Cardiac septum (tissue), 1 donor: ENCODE results near the gene STAT3. TPM values are rescaled to one million over a fixed set of nuclear protein-coding genes. Genes with fewer than 3 reads are reported as not detected.
A peak's percentile ranks its signal among the peaks of the same experiment; 100 is the strongest.
"Not testable (repeated sequence)": the region's sequence is repeated elsewhere in the genome, so short reads cannot be mapped to it uniquely, and the experiment has no call there.

Experiments
- DNase-seq: peaks from one replicate; pipeline ENCODE4 v3.0.0-alpha.2; 2020; ENCODE audit warnings: low spot score
- intact Hi-C: fragments of 100-400 bp; cut with DNase I; formaldehyde crosslinking; loops from one replicate; pipeline ENCODE4 v1.14.0; 2022
- total RNA-seq: library from RNA; stranded (reverse); fragmentation: NEBNext Ultra II Directional; extraction: Animal tissue kit (Norgen Biotek cat#: 25700); gene quantifications from one replicate; pipeline ENCODE4 v1.2.1, GENCODE V29; 2021
- donor health status: DM: no; HTN: no; CAD: no.

The STAT3 gene
- total RNA-seq, 1 donor from 2014 or later = 159 TPM

- DNase-seq = no peak
- intact Hi-C loops = no loop called here
These were observed 23.1 kb upstream of the STAT3 start for GRCh38 chr17:42411361-42411760.

- DNase-seq = no peak
- intact Hi-C loops = no loop called here
These were observed 22.1 kb upstream of the STAT3 start for GRCh38 chr17:42410319-42410685.

- intact Hi-C loops = loop anchor here (2.0 to 5.0 kb wide), 2 partner anchors 13 to 108 kb away; partner anchors contain the start of gene CAVIN1
- DNase-seq = no peak
These were observed 21.5 kb upstream of the STAT3 start for GRCh38 chr17:42409523-42410318.

GRCh38 chr17:42408061-42408460 lies 19.8 kb upstream of the STAT3 start:
- intact Hi-C loops = loop anchor here (2.0 to 5.0 kb wide), 2 partner anchors 15 to 109 kb away; partner anchors contain the start of gene CAVIN1
- DNase-seq = peak; percentile 80

GRCh38 chr17:42407289-42407836 lies 19.1 kb upstream of the STAT3 start:
- peak; percentile 89 for DNase-seq
- intact Hi-C loops = loop anchor here (2.0 to 5.0 kb wide), 3 partner anchors 19 to 110 kb away; partner anchors contain the start of gene STAT3

- intact Hi-C loops = loop anchor here (2.0 to 5.0 kb wide), 3 partner anchors 18 to 111 kb away; partner anchors contain the start of gene STAT3
- DNase-seq = no peak
These were observed 18.5 kb upstream of the STAT3 start for GRCh38 chr17:42406615-42407288.

GRCh38 chr17:42405963-42406495 lies 17.8 kb upstream of the STAT3 start:
- peak; percentile 92 for DNase-seq
- intact Hi-C loops = loop anchor here (2.0 to 5.0 kb wide), 3 partner anchors 17 to 111 kb away; partner anchors contain the start of gene STAT3

GRCh38 chr17:42405076-42405475 lies 16.8 kb upstream of the STAT3 start:
- intact Hi-C loops = loop anchor here (5.0 kb wide), 1 partner anchor 112 kb away; no protein-coding TSS in a partner anchor
- no peak for DNase-seq

GRCh38 chr17:42404326-42405055 lies 16.2 kb upstream of the STAT3 start:
- intact Hi-C loops = loop anchor here (5.0 kb wide), 1 partner anchor 113 kb away; no protein-coding TSS in a partner anchor
- DNase-seq = no peak

GRCh38 chr17:42403150-42403549 lies 14.9 kb upstream of the STAT3 start:
- DNase-seq = no peak
- intact Hi-C loops = no loop called here

GRCh38 chr17:42402117-42402516 lies 13.9 kb upstream of the STAT3 start:
- intact Hi-C loops = no loop called here
- no peak for DNase-seq

GRCh38 chr17:42400844-42401375 lies 12.7 kb upstream of the STAT3 start:
- DNase-seq, intact Hi-C loops: not testable (repeated sequence)

- intact Hi-C loops = no loop called here
These were observed 12.0 kb upstream of the STAT3 start for GRCh38 chr17:42399948-42400843.

GRCh38 chr17:42399121-42399520 lies 10.9 kb upstream of the STAT3 start:
- intact Hi-C loops = no loop called here
- DNase-seq = no peak

More at GRCh38 chr17:42399948-42400843, 12.0 kb upstream of the STAT3 start:
- no peak for DNase-seq

- DNase-seq, intact Hi-C loops: not testable (repeated sequence)
These were observed 7.4 kb upstream of the STAT3 start for GRCh38 chr17:42395601-42396000.

GRCh38 chr17:42394838-42395237 lies 6.6 kb upstream of the STAT3 start:
- DNase-seq = no peak
- intact Hi-C loops = no loop called here

- intact Hi-C loops = no loop called here
- no peak for DNase-seq
These were observed 4.6 kb upstream of the STAT3 start for GRCh38 chr17:42392692-42393415.
